Liver (tissue), 9 donors: ENCODE results near the gene CYLD. TPM values are rescaled to one million over a fixed set of nuclear protein-coding genes. Genes with fewer than 3 reads are reported as not detected.

Experiments
- DNase-seq: peaks from one replicate; pipeline ENCODE4 v3.0.0-alpha.2; 2017; ENCODE audit warnings: low spot score
- H3K27ac ChIP-seq, 2 donors: one replicate each; pipeline ENCODE4 v1.7.0; 2013; ENCODE audit warnings: inconsistent platforms in 2 of 2, low read length in 2 of 2, control low read depth in 1 of 2, low read depth in 1 of 2, mild to moderate bottlenecking in 1 of 2
- H3K27me3 ChIP-seq, 4 donors: one replicate each; pipeline versions ENCODE4 v1.6.1 to v1.7.0; 2013; ENCODE audit warnings: low read length in 3 of 4, inconsistent platforms in 1 of 4, mild to moderate bottlenecking in 1 of 4, moderate library complexity in 1 of 4; ENCODE audit not compliant: control insufficient read depth in 4 of 4, insufficient read depth in 4 of 4
- H3K36me3 ChIP-seq, 4 donors: one replicate each; pipeline versions ENCODE4 v1.6.1 to v1.7.0; 2013; ENCODE audit warnings: low read length in 3 of 4, mild to moderate bottlenecking in 3 of 4, low read depth in 1 of 4, moderate library complexity in 1 of 4; ENCODE audit not compliant: control insufficient read depth in 4 of 4, insufficient read depth in 3 of 4
- H3K4me1 ChIP-seq, 4 donors: one replicate each; pipeline versions ENCODE4 v1.6.1 to v1.7.0; 2013; ENCODE audit warnings: low read length in 3 of 4, mild to moderate bottlenecking in 3 of 4, moderate library complexity in 1 of 4; ENCODE audit not compliant: control insufficient read depth in 4 of 4, insufficient read depth in 4 of 4
- H3K4me3 ChIP-seq, 3 donors: one replicate each; pipeline versions ENCODE4 v1.6.1 to v1.7.0; 2013; ENCODE audit warnings: low read length in 3 of 3, control low read depth in 1 of 3, low read depth in 1 of 3, mild to moderate bottlenecking in 1 of 3
- H3K9ac ChIP-seq, 2 donors: one replicate each; pipeline ENCODE4 v1.7.0; 2013; ENCODE audit warnings: low read length in 2 of 2, mild to moderate bottlenecking in 2 of 2, moderate library complexity in 2 of 2, control low read depth in 1 of 2, low read depth in 1 of 2
- H3K9me3 ChIP-seq, 4 donors: one replicate each; pipeline versions ENCODE4 v1.6.1 to v1.7.0; 2013; ENCODE audit warnings: low read length in 3 of 4; ENCODE audit not compliant: control insufficient read depth in 4 of 4
- HNF4A ChIP-seq, 2 donors: conservative IDR thresholded peaks; 2 replicates each; pipeline ENCODE4 v1.6.1; 2016; ENCODE audit warnings: antibody characterized with exemption in 2 of 2, mild to moderate bottlenecking in 2 of 2
- HNF4G ChIP-seq: IDR thresholded peaks from 2 replicates; pipeline ENCODE4 v1.6.1; 2016; ENCODE audit warnings: antibody characterized with exemption
- RAD21 ChIP-seq, 2 donors: IDR thresholded peaks; 2 replicates each; pipeline ENCODE4 v1.6.1; 2016; ENCODE audit warnings: antibody characterized with exemption in 2 of 2, mild to moderate bottlenecking in 2 of 2
- SP1 ChIP-seq: IDR thresholded peaks from 2 replicates; pipeline ENCODE4 v1.6.1; 2018; ENCODE audit warnings: antibody characterized with exemption, mild to moderate bottlenecking
- TAF1 ChIP-seq: conservative IDR thresholded peaks from 2 replicates; pipeline ENCODE4 v1.6.1; 2016; ENCODE audit warnings: antibody characterized with exemption, mild to moderate bottlenecking
- YY1 ChIP-seq: IDR thresholded peaks from 2 replicates; pipeline ENCODE4 v1.6.1; 2016; ENCODE audit warnings: antibody characterized with exemption, mild to moderate bottlenecking
- WGBS: extraction: QIAGEN DNeasy Blood & Tissue Kit; methylation state at CpG from one replicate; pipeline ENCODE4 v1.1.7; 2013; 5-methylcytosine and 5-hydroxymethylcytosine counted together
- polyA plus RNA-seq, 2 donors: library from polyadenylated mRNA; stranded (reverse) in 1 of 2; unstranded in 1 of 2; fragments of 200-250 nt in 1 of 2; fragments of >200 nt in 1 of 2; fragmentation: Nextera tagmentation in 1 of 2; extraction: Ambion mirVana in 1 of 2; gene quantifications; one replicate each; pipeline versions ENCODE4 v1.2.1 to v1.2.3, GENCODE V29; 2013 to 2015
- total RNA-seq, 2 donors: library from RNA; depleted of rRNA; stranded (reverse); fragments of >200 nt; gene quantifications; one replicate each; pipeline ENCODE4 v1.2.3, GENCODE V29; 2014
- TF ChIP-seq, protein P1 (sequence below): fragments of 150-350 bp; IDR thresholded peaks from 2 replicates; pipeline ENCODE4 v1.5.1; 2017; ENCODE audit warnings: improper control_type of control experiment, low read depth, low read length; ENCODE audit not compliant: missing input control
- TF ChIP-seq, protein P2 (sequence below): IDR thresholded peaks from 2 replicates; pipeline ENCODE4 v1.6.1; 2016; ENCODE audit warnings: antibody characterized with exemption, mild to moderate bottlenecking
- TF ChIP-seq, protein P3 (sequence below): IDR thresholded peaks from 2 replicates; pipeline ENCODE4 v1.6.1; 2016; ENCODE audit warnings: antibody characterized with exemption
- donor health status: healthy.
- donor health status: healthy.
- donor health status: healthy.
- donor health status: healthy.
- donor health status: healthy.

Gene CYLD
- total and polyA plus RNA-seq, 4 donors: 8.2 to 42.7 (median 13.8) TPM

DNA sequence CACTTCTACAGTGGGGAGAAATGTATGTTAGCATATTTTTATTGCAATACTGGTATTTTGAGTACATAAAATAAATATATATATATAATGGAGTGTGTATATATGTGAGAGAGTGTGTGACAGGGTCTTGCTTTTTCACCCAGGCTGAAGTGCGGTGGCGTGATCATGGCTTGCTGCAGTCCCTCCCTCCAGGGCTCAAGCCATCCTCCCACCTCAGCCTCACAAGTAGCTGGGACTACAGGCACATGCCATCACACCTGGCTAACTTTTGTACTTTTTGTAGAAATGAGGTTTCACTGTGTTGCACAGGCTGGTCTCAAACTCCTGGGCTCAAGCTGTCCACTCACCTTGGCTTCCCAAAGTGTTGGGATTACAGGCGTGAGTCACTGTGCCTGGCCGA, 4.1 kb downstream of the CYLD start:
- WGBS: 90% methylated on average over 4 of the region's 4 CpGs
- Histone ChIP-seq H3K9ac (no peak overlapping the region), H3K27ac (no peak overlapping the region), H3K4me3 (no peak overlapping the region), H3K9me3 (no peaks in the 10 kb centered on the region), H3K27me3 (no peaks in the 10 kb centered on the region), H3K4me1 (peaks cover 0 to 29% (median 15%) of the 10 kb centered on the region in 4 donors), H3K36me3 (peaks cover 3 to 19% (median 7%) of the 10 kb centered on the region in 4 donors)
- TF ChIP-seq, protein P1, sequence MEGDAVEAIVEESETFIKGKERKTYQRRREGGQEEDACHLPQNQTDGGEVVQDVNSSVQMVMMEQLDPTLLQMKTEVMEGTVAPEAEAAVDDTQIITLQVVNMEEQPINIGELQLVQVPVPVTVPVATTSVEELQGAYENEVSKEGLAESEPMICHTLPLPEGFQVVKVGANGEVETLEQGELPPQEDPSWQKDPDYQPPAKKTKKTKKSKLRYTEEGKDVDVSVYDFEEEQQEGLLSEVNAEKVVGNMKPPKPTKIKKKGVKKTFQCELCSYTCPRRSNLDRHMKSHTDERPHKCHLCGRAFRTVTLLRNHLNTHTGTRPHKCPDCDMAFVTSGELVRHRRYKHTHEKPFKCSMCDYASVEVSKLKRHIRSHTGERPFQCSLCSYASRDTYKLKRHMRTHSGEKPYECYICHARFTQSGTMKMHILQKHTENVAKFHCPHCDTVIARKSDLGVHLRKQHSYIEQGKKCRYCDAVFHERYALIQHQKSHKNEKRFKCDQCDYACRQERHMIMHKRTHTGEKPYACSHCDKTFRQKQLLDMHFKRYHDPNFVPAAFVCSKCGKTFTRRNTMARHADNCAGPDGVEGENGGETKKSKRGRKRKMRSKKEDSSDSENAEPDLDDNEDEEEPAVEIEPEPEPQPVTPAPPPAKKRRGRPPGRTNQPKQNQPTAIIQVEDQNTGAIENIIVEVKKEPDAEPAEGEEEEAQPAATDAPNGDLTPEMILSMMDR: no peak
- TF ChIP-seq HNF4G: no peak
- TF ChIP-seq TAF1: no peak
- DNase-seq: no peak

DNA sequence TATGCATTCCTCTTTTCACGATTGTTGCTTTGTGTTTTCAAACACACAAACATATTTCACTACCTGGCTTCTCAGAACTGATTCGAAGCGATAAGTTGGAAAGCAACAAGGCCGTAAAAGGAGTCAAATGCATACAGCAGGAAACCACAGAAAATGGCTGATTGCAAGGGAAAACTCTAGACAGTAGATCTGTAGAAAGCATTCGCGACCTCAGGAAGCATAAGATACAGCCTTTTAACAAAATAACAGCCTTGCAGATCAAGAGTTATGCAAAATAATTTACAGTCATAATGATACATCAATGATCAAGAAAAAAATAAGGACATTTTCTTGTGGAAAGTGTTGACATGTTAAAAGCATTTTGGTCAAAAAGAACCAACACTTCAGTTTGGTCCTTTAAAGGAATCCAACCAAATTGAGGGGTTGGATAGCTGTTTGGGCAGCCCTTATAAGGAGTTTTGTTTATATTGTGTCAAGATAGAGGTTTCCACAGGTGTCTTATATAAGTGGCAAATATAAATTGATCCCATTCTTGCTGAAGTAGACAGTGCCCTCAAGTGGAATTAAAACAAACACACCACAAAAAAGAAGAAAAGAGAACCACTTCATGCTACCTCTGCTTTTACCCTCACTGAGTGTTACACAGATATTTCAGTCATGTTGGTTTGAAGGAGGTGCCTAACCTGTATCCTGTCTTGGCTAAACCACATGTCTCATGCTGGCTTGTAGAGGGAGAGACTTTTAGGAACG, 5.5 kb downstream of the CYLD start:
- H3K4me1 ChIP-seq: peaks cover 0 to 24% (median 10%) of the 10 kb centered on the region in 4 donors
- peak; percentile 45 for TF ChIP-seq YY1
- TF ChIP-seq HNF4A (conservative IDR thresholded peaks at IDR 0.05): no peak
- TF ChIP-seq, protein P1: peak; percentile 31
- TF ChIP-seq, protein P2, sequence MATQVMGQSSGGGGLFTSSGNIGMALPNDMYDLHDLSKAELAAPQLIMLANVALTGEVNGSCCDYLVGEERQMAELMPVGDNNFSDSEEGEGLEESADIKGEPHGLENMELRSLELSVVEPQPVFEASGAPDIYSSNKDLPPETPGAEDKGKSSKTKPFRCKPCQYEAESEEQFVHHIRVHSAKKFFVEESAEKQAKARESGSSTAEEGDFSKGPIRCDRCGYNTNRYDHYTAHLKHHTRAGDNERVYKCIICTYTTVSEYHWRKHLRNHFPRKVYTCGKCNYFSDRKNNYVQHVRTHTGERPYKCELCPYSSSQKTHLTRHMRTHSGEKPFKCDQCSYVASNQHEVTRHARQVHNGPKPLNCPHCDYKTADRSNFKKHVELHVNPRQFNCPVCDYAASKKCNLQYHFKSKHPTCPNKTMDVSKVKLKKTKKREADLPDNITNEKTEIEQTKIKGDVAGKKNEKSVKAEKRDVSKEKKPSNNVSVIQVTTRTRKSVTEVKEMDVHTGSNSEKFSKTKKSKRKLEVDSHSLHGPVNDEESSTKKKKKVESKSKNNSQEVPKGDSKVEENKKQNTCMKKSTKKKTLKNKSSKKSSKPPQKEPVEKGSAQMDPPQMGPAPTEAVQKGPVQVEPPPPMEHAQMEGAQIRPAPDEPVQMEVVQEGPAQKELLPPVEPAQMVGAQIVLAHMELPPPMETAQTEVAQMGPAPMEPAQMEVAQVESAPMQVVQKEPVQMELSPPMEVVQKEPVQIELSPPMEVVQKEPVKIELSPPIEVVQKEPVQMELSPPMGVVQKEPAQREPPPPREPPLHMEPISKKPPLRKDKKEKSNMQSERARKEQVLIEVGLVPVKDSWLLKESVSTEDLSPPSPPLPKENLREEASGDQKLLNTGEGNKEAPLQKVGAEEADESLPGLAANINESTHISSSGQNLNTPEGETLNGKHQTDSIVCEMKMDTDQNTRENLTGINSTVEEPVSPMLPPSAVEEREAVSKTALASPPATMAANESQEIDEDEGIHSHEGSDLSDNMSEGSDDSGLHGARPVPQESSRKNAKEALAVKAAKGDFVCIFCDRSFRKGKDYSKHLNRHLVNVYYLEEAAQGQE: no peak
- TF ChIP-seq, protein P3, sequence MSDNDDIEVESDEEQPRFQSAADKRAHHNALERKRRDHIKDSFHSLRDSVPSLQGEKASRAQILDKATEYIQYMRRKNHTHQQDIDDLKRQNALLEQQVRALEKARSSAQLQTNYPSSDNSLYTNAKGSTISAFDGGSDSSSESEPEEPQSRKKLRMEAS: no peak
- peak; percentile 77 to 81 for TF ChIP-seq RAD21 (IDR thresholded peaks at IDR 0.05)
- TF ChIP-seq SP1: no peak
- no peaks in the 10 kb centered on the region for H3K27me3 ChIP-seq
- no peak overlapping the region for H3K4me3 ChIP-seq
- no peak overlapping the region for H3K27ac ChIP-seq
- peak overlapping the region in 1 of 2 donors; percentile 25 for H3K9ac ChIP-seq
- H3K36me3 ChIP-seq: peaks cover 3 to 27% (median 11%) of the 10 kb centered on the region in 4 donors
- H3K9me3 ChIP-seq: no peaks in the 10 kb centered on the region
- WGBS: 61% methylated on average over 7 of the region's 7 CpGs
- DNase-seq: no peak
